ENCODE data around the gene IL34.

Gene IL34
- long read RNA-seq, result 0 reads

- no peak for TF ChIP-seq POLR2AphosphoS5 (IDR thresholded peaks at IDR 0.05; ENCODE audit: low read depth)
- no peak for TF ChIP-seq REST (IDR thresholded peaks at IDR 0.05; ENCODE audit: insufficient replicate concordance, low read depth)
- TF ChIP-seq SPI1 (IDR thresholded peaks at IDR 0.05; ENCODE audit: borderline replicate concordance, low read depth), result no peak
- no peak for TF ChIP-seq CTCF (IDR thresholded peaks at IDR 0.05; ENCODE audit: insufficient read depth, low read length)
- TF ChIP-seq GABPA (IDR thresholded peaks at IDR 0.05; ENCODE audit: low read depth), result no peak
- no peak for DNase-seq (ENCODE audit: low read depth in 1 of 2, low spot score in 1 of 2)
- Histone ChIP-seq H3K27ac (replicated peaks) (no peak within 1 kb of the TSS), H3K4me3 (replicated peaks; ENCODE audit: insufficient read depth, low read length) (no peak within 1 kb of the TSS), H3K27me3 (ENCODE audit: insufficient read depth, poor library complexity, severe bottlenecking) (no peaks in the 10 kb centered on the region)
Observed at GRCh38 chr16:70646260-70647241, at the start of gene IL34. Gene IL34 (plus strand): TSS chr16:70646559. CDS start chr16:70646948, 389 bp downstream.

DNA sequence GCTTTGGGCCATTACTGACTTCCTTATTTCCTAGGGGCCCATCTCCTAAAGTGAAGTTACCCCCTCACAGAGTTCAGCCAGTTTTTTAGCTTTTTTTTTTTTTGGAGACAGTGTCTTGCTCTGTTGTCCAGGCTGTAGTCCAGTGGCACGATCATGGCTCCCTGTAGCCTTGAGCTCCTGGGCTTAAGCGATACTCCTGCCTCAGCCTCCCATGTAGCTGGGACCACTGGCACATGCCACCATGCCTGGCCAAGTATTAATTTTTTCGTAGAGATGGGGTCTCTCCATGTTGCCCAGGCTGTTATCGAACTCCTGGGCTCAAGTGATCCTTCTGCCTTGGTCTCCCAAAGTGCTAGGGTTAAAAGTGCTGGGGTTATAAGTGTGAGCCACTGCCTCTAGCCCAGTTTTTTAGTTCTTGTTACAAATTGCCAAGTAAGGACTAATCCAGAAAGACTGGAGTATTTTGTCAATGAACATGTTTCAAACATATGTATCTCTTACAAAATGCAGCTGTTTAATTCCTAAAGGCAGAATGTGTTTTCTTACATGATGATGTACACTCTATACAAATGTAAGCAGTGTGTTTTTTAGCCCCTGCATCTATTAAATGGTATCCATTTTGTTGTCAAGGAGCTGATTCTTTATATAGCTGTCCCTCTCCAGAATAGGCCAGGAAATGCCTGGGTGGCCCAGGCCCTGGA, 49.1 kb upstream of the IL34 start:
- no peak for DNase-seq (ENCODE audit: low read depth in 1 of 2, low spot score in 1 of 2)

DNA sequence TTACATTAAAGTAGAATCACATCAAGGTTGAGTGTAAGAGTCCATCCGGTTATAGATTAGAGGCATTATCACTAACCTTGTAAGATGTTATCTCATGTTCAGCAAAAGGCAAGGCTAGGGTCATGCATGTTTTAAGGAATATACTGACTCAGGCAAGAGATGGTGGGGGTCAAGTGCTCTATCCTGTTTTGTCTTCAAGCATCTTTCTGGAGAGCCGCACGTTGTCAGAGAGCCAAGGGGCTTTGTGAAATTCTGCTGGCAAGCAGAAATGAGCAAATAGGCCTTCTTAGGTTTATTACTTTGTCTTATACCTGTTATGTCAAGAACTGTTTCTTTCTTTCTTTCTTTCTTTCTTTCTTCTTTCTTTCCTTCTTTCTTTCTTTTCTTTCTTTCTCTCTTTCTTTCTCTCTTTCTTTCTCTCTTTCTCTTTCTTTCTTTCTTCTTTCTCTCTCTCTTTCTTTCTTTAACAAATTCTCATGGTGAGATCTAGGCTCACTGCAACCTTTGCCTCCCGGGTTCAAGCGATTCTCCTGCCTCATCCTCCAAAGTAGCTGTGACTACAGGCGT, 47.3 kb upstream of the IL34 start:
- Histone ChIP-seq H3K4me3 (replicated peaks; ENCODE audit: insufficient read depth, low read length) (no peak overlapping the region), H3K27me3 (ENCODE audit: insufficient read depth, poor library complexity, severe bottlenecking) (no peaks in the 10 kb centered on the region), H3K27ac (replicated peaks) (no peak overlapping the region)
- no peak for DNase-seq (ENCODE audit: low read depth in 1 of 2, low spot score in 1 of 2)
- TF ChIP-seq SPI1 (IDR thresholded peaks at IDR 0.05; ENCODE audit: borderline replicate concordance, low read depth) (no peak), CTCF (IDR thresholded peaks at IDR 0.05; ENCODE audit: insufficient read depth, low read length) (no peak), REST (IDR thresholded peaks at IDR 0.05; ENCODE audit: insufficient replicate concordance, low read depth) (no peak), POLR2AphosphoS5 (IDR thresholded peaks at IDR 0.05; ENCODE audit: low read depth) (no peak), GABPA (IDR thresholded peaks at IDR 0.05; ENCODE audit: low read depth) (no peak)

More for the DNA sequence above, 49.1 kb upstream of the IL34 start:
- Histone ChIP-seq H3K4me3 (replicated peaks; ENCODE audit: insufficient read depth, low read length) (no peak overlapping the region), H3K27ac (replicated peaks) (no peak overlapping the region), H3K27me3 (ENCODE audit: insufficient read depth, poor library complexity, severe bottlenecking) (no peaks in the 10 kb centered on the region)
- TF ChIP-seq GABPA (IDR thresholded peaks at IDR 0.05; ENCODE audit: low read depth), result no peak
- TF ChIP-seq SPI1 (IDR thresholded peaks at IDR 0.05; ENCODE audit: borderline replicate concordance, low read depth), result peak; percentile 22; the same call in 1 of the 2 replicates
- TF ChIP-seq REST (IDR thresholded peaks at IDR 0.05; ENCODE audit: insufficient replicate concordance, low read depth), result no peak

Measured in HL-60 (cell line).